ENCODE measurements around the gene SMC3.
"Not testable (repeated sequence)": the region's sequence is repeated elsewhere in the genome, so short reads cannot be mapped to it uniquely, and the experiment has no call there.

Gene SMC3

DNA sequence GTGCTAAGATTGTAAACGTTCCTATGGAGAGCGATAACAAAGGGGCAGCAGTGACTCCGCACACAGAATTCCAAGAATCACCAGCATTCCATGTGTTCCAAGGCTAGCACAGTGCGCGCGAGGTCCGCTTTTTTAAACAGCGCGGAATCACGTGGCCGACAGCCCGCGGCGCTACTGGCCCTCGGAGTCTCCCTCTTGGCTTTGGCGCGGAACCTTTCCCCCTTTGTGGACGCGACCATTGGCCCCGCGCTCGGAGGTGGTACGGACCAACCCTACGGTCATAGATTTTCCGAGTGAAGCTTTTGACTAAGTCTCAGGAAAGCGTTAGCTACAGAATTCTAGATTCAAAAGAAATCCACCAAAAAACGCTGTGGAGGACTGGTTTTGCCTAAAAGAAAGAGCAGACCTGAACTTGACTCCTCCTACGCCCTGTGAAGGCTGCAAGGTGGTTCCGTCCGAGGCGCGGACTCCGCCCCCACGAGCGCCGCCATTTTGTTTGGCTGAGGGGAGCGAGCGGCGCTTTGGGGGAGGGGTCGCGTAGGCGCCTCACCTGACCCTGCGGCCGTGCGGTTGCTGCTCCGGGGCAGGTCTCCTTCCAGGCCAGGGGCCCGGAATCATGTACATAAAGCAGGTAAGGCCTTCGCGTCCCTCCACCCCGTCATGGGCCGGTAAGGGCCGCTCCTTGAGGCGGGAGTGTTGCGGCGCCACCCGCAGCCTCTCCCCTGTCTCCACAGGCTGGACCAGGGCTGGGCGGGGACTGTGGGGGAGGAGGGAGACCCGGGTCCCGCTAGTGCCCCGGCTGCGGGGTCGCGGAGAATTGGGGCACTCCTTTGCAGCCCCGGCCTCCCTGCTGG is at the start of gene SMC3:
TSS of gene SMC3 (plus strand) at position 495 of the 854 bp plus-strand sequence. CDS start at position 617, 122 bp downstream.
- peak; percentile 96 for DNase-seq

DNA sequence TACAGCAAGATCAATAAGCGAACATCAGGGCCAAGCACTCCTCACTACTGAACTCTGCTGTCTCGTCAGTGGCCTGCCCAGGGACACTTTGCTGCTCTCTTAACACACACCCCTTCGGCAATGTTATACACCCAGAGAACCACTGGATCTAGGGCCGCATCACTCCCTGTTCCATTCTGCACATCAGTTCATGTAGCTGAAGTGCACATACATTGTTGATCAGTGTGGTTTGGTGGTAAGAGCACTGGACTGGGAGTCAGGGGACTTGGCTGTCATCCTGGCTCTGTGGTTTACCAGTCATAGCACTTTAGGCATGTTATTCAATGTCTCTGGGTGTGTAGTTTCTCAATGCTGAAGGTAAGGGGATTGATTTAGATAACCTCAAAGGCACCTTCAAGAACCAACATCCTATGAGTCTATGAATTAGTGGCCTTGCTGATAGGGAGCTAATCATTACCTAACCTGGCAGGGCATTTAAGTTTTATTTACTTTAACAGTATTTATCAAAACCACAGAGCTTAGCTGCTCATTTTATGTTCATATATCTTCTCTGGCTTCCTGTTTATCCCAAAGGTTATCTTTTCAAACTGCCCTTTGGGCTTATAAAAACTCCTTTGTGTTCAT is 45.0 kb upstream of the SMC3 start:
- DNase-seq: no peak

DNA sequence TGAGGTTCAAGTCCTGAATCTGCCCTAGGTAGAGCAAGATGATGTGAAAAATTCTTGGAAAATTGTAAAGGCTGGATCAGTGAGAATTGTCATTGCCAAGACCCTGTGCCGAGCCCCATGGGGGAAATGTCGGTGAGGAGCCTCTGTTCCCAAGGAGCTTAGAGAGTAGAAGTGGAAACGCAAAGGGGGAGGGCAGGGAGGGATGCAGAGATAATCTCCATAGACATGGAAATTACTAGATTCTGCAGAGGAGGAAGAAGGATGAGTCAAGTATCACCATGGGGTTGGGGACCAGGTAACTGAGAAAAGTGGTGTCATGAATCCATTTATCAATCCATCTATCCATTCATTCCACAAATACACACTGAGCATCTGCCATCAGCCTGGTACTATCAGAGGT is 43.8 kb upstream of the SMC3 start:
- DNase-seq: no peak

DNA sequence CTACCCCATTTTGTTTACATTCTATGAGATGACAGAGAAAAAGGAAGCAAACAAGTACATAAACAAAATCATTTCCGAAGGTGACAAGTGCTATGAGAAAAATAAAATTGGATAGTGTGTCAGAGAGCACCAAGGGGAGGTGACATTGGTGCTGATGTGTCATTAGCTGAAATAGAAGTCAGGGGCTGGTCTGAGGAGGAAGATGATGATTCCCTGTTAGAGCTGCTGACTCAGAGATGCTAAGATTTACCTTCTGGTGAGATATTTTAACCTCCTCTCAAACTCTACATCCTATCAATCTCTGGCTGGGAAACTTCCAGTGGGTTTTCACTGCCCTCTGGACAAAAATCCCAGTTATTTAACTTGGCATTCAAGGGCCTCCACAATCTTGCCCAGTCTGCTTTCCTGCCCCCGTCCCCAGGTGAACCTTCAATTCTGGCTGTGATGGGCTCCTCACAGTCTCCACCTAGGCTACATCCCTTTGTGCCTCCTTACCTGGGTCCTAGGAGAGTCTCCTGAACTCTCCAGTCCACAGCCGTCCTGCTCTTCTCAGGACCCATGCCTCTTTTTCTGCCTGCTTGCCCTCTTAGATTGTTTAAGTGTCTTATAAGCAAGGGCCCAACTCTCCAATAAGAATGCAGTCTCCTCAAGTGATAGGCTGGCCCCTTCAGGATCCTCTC is 43.2 kb upstream of the SMC3 start:
- DNase-seq: no peak

DNA sequence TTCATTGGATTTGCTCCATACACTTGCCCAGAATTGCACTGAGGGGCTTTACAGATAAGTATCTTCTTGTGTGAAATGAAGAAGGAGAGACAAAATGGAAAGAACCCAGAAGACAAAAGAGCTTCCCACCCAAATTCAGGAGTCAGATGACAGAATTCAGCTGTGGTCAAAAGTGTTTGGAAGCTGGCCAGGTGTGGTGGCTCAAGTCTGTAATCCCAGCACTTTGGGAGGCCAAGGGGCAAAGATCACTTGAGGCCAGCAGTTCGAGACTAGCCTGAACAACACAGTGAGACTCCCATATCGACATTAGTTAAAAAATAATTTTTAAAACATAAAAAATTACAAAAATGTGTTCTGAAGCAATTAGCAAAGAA is 42.6 kb upstream of the SMC3 start:
- DNase-seq: no peak

DNA sequence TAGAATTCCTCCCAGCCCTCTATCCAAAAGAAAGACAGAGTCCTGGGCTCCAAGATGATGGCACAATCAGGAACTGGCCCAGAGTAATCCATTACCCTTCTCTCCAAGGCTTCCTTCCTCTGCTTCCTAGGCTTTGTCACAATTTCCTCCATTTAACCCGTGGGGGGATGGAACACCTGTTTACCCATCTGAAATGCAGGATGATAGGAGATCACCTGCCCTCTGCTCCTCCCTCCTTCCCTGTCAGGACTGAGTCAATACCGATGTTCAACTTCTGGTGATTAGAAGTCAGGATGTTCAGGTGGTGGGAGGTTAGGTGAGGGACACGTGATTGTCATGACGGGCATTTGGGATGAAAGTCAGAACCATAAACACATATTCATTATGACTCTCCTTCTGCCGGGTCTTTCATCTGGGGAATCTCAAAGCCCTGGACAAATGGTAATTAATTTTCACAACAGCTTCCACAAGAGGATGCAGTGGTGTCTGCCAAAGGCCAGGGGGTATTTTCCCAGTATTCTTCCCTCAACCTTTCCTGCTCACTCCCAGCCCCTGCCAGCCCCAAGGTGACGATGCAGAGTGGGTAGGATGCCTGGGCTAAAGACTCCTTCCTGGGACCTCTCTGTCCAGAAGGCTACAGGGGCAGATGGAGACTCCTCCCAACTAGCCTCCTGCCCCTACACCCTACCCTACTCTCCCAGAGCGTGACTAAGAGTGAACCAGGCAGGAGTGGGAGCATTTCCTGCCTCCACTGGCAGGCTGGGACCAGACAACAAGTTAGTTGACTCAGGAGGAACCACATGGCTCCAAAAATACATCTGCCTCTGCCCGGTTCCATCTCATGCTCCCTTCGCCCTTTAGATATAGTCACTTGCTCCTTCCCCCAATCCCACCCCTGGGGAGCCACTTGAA is 41.9 kb upstream of the SMC3 start:
- DNase-seq: no peak

DNA sequence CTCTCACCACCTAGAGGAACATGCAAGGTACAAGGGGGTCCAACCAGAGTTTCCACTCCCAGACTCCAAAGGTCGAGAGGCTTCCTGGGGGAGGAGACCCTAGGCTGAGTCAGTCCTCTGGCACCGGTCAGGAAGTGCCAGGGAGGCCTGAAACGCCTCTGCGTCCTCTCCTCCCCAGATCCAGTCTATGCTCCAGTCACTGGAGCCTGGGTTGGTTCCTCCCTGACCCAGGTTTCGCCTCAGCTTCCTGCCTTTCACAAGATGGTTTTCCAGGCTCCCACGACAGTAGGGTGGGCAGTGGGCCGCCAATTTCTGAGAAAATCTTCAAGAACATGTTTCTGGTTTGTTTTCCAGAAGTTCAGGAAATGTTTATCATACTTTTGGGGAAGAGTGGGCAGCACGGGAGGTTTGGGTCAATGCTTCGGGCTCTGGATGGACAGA is 39.7 kb upstream of the SMC3 start:
- DNase-seq: no peak

DNA sequence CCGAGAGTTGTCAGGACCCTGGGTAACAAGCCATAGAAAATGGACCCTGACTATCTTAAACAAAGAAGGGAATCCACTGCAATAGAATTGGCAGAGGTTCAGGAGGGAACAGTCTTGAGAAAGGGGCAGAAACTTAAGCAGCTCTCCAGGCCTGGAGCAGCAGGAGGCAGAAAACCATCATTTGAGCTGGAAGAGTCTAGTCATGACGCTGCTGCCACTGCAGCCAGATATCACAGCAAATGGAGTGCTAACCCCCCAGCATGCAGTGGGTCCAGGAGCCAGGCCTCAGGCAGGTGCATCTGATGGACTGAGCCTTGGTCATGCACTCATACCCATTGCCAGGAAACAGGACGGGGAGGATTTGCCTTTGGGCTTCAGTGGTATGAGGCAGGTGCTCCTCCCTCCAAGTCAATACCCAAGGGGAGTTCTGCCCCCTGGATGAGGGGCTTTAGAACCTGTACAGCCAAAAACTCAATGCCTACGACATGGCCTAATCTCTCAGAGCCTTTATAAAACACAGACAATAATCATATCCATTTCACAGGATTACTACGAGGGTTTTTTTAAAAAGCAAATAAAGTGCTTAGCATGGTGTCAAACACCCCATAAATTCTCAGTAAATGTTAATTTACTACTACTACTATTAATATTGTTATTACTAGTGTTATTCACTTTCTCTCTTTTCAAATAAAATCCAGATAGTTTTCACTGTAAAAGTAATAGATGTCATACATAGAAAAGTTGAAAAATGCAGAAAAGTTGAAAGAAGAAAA is 39.1 kb upstream of the SMC3 start:
- no peak for DNase-seq

DNA sequence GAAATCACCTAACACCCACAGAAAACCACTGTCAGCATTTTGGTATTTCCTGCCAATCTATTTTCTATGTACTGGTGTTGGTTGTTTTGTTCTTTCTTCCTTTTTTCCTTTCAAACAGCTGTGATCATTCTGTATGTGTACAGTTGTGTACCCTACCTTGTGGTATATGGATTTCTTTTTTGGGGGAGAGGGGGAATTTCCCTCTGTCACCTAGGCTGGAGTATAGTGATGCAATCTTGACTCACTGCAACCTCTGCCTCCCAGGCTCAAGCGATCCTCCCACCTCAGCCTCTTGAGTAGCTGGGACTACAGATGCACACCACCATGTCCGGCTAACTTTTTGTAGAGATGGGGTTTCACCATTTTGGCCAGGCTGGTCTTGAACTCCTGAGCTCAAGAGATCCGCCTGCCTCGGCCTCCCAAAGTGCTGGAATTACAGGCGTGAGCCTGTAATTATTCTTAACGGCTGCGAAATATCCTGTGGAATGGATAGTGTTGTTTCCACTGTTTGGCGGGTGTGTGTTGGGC is 38.4 kb upstream of the SMC3 start:
- not testable (repeated sequence) for DNase-seq

DNA sequence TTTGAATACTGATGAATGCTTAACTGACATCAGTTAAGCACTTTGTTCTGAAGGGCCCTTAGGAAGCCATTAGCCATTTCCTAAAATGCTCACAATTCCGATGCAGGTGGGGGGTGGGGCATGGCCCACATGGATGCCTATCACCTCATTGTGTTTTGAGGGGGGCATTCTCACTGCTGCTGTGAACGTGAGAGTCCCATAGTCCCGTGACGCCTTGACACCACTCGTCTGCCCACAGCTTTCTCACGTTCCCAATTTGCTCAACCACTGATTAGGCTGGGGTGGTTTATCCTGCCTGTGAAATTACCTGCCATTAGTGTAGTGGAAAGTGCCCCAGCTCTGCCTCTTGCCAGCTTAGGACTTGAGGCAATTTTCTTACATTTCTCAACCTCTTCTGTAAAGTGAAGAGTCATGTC is 37.9 kb upstream of the SMC3 start:
- no peak for DNase-seq

DNA sequence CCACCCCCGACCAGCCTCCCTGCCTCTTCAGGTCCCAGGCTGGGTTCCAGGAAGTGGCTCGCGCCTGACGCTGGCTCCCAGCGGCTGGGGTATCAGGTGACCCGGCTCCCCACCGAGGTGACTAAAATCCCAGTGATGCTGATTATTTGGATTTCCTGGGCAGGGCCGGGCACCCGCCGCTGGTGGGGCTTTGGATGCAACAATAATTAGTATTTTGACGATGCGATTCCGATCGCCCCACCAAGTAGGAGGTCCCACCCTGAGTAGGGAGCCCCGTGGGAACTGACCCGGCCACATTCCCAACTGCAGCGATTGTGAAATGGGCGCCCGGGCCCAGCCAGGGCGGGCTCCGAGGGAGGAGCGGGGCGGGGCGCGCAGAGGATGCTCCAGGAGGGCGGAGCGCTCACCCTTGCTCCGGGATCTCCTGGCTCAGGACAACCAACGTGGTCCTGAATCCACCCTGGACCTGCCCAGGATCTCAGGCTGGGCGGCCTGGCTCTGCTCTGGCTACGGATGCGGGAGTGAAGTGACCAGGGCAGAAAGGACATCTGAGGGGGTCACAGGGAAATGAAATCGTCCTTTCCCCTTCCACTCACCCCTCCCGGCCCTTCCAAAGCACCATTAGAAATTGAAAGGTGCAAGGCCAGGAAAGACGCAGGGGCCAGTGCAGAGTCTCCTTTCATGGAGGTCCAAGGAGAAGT is 37.2 kb upstream of the SMC3 start:
- peak; percentile 36 for DNase-seq

DNA sequence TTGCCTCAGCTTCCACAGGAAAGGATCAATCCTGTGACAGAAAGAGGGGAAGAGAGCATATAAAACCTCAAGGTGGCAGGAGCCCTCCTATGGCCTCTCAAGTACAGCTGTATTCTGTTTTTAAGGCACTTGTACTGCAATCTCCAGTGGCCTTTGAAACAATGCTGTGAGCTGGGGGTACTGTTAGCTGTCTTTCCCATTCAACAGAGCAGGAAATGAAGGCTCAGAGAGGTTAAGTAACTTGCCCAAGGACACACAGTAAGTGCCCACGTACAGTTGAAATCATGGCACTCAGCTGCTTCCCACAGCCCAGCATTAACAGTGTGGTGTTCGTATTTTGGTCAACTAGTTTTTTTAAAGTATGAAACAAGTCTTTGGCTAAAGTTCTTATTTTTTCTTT is 35.8 kb upstream of the SMC3 start:
- DNase-seq: no peak

DNA sequence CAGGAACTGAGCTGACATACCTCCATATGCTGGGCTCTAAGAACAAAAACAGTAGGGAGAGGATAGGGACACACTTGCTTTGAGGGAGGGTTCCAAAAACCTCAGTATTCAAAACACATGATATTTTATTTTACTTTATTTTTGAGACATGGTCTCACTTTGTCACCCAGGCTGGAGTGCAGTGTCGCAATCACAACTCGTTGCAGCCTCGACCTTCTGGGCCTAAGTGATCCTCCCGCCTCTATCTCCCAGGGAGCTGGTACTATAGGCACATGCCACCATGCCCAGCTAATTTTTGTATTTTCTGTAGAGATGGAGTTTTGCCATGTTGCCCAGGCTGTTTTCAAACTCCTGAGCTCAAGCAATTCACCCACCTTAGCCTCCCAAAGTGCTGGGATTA is 34.9 kb upstream of the SMC3 start:
- DNase-seq: not testable (repeated sequence)

DNA sequence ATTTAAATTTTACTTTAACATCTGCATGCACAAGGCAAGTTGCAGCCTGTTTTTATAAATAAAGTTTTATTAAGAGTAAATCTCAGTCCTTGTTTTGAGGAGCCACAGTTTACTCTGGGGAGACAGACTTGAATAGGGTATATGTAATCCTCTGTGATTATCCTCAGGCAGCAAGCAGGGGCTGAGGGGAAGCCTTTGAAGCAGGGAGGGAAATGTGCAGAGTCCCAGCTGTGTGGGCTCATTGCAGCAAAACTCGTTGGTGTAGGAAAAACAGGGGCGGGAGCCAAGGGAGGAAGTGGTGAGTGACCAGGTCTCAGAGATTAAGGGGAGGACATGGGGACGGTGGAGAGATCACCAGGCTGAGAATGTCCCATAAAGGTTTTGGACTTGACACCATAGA is 34.3 kb upstream of the SMC3 start:
- DNase-seq: no peak

DNA sequence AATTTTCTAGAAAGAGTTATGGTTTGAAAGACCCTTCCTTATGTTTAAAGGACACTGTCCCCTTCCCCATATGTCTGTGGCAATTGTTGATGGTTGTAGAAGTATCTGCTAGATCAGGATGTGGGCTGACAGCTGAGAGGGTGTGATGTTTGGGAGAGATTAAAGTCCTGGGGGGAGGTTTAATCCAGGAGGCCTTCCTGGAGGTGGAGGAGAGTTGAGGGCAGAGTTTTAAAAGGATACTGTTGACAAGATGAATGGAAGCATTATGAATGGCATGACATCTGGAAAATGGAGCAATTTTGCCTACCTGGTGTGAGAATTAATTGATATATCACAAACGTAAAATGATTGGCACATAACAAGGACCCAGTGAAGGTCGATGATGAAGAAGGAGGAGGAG is 32.9 kb upstream of the SMC3 start:
- no peak for DNase-seq

DNA sequence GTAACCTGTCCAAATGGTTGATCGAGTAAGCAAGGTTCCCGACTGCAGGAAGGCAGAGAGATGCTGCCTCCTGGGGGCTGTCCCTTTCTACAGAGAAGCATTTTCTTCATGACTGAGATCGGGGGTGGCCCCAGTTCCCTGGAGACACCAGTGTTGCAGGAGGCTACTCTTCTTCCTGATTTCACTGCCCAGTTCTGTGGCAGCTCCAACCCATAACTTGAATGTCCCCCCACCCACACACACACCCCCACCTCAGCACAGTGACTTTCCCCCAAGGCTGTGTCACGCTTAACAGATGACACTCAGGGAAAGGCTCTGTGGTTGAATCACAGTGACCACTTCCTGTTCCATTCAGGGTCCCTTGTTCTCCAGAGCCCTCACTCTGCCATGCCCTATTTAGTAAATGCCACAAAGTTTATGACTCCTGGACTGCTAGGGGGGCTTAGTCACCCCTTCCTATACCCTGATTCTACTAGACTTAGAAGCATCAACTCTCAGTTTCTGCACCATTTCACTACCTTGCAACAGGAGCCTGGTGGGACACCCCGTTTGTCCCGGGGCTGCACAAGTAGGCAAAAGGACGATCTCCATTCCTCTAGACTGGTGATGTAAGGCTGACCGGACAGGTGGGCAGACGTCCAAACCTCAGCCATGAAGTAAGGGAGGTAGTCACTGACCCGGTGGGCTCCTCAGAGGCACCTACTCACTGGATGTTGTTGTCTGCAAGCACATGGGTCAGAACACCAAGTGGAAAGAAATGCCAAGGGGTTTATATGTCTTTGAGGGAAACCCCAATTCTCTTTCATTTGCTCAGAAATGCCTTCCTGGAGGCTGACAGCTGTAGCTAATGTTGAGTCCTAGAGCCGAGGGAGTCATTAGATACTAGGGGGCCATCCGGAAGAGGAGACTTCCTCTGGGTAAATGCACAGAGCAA is 31.3 kb upstream of the SMC3 start:
- DNase-seq: no peak

DNA sequence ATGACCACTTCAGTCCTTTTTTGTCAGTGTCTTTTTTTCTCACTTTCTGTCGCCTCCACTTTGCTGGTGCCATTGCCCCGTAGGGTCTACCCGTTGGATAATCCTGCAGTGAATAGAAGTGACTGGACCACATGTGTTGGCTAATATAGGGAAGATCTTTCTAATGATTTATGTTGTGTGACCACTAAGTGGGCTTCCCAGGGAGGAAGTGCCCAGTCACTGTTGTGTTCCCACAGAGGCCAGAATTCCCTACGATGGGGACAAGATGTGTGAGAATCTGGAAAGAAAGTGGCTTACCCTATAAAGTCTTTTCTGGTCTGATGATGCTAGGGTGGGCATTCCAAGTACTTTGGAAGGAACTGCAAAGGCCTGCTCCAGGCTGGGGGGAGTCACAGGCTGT is 28.4 kb upstream of the SMC3 start:
- DNase-seq: no peak

DNA sequence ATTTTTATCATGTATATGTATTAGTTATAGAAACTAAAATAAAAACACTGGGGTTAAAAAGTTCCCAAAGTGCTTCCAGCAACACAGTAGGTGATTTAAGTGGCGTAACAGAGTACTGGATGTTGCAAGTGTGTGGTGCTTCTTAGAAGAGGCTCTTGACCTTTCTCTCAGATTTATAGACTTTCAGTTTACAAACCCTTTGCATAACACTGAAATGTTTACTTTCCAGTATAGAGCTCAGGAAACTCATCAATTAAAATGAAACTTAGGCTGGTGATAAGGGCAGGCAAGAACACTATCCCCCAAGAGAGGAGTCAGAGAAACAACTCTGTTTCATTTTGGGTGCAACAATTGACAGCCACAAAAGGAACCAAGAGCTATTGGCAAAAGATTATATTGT is 27.5 kb upstream of the SMC3 start:
- DNase-seq: no peak

DNA sequence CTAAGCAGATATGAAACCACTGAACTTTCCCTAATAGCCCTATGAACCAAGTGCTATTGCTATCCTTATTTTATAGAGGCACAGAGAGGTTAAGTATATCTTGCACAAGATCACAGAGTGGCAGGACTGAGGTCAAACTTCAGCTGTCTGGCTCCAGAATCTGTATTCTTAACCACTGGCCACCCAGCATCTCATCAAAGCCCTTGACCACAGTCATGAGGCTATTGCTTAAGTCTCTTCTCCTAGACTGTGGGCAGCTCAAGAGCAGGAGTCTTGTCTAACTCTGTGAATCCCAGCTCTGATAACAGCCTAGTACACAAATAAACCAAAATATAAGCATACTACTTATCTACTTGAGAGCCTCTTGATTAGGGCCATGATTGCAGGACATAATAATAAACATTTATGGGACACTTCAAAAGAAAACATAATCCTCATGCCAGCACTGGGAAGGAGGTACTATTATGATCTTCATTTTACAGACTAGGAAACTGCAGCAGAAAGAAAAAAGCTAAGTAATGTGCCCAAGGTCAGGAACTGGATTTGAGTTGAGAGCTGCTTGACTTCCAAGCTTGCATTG is 22.4 kb upstream of the SMC3 start:
- no peak for DNase-seq

DNA sequence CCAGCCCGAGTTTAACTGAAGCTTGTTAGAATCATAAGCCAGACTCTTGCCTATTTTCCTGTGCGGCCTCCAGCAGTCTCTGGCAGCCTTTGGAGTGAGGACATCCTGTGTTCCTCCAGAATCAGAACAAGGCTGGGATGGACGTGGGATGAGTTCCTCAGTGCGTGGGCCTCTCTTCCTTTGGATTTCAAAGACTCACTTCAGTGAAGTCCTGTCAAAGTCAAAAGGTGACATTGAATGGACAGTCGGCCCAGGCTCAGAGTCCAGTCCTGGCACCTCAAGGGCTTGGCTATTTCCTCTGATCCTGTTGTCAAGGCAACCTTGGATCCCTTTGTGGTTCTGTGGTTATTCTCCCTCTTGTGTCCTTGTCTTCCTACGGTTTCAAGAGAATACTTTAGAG is 21.4 kb upstream of the SMC3 start:
- DNase-seq: no peak

All from NCI-H146 (cell line).